ENCODE results near the gene RANBP1. TPM values are rescaled to one million over a fixed set of nuclear protein-coding genes. Genes with fewer than 3 reads are reported as not detected.

Gene RANBP1
- total and polyA plus RNA-seq, 2 of the 8 experiments (the other 6 are each of a cell fraction or from before 2014, with no cell fraction given): 343 to 484 TPM

GRCh38 chr22:20176421-20177085 lies 60.6 kb downstream of the RANBP1 start:
- H3K23me2 ChIP-seq (ENCODE audit: low read depth, low read length): no peaks in the 10 kb centered on the region
- WGBS, 2 experiments (ENCODE audit: extremely low coverage in 1 of 2, insufficient coverage in 1 of 2, insufficient read length in 1 of 2, insufficient replicate concordance in 2 of 2, low coverage in 1 of 2, low lambda C conversion rate in 2 of 2, missing lambda C conversion rate in 1 of 2): 92% methylated on average over 17 of the region's 17 CpGs; no CpG with 5 or more reads in 1 of the 2 experiments
- no peaks in the 10 kb centered on the region for H3K79me2 ChIP-seq (ENCODE audit: control insufficient read depth in 1 of 2, insufficient read depth in 2 of 2, low read length in 2 of 2)
- H2BK15ac ChIP-seq (ENCODE audit: low read length): no peak overlapping the region
- ChIA-PET CTCF (ENCODE audit: partially characterized antibody) (interaction anchor here (0.8 to 4.6 kb wide), 9 partner anchors 10 to 108 kb away, joined by 3 to 22 read pairs (median 11); no protein-coding TSS in a partner anchor), POLR2A (ENCODE audit: partially characterized antibody) (interaction anchor here (1.7 kb wide), 1 partner anchor 63 kb away, joined by 3 read pairs; no protein-coding TSS in a partner anchor)
- no peaks in the 10 kb centered on the region for H4K20me1 ChIP-seq (replicated peaks in 1 of 2; ENCODE audit: control insufficient read depth in 1 of 2, insufficient read depth in 2 of 2, low read length in 2 of 2)
- no peak overlapping the region for H3K23ac ChIP-seq (ENCODE audit: insufficient read length)
- FAIRE-seq: no peak
- DNase-seq (ENCODE audit: low read depth in 1 of 2, low spot score in 2 of 2): no peak
- no peak overlapping the region for H2BK12ac ChIP-seq (ENCODE audit: low read depth, low read length)
- no peak overlapping the region for H4K91ac ChIP-seq (replicated peaks; ENCODE audit: insufficient read length, low read length)
- H3K4ac ChIP-seq (replicated peaks; ENCODE audit: insufficient read length, low read depth, low read length): no peak overlapping the region
- H3K4me2 ChIP-seq (ENCODE audit: insufficient read depth in 1 of 2, low read depth in 2 of 2, low read length in 2 of 2): no peak overlapping the region
- TF ChIP-seq RAD21 (IDR thresholded peaks at IDR 0.05 in 1 of 2, conservative IDR thresholded peaks at IDR 0.05 in 1 of 2; ENCODE audit: low read depth in 2 of 2, low read length in 2 of 2): no peak
- TF ChIP-seq MAX (IDR thresholded peaks at IDR 0.05): no peak
- TF ChIP-seq CEBPB (IDR thresholded peaks at IDR 0.05; ENCODE audit: low read depth, low read length): no peak
- TF ChIP-seq CHD2 (IDR thresholded peaks at IDR 0.05; ENCODE audit: low read length): no peak
- no peak for TF ChIP-seq HDAC6 (IDR thresholded peaks at IDR 0.05; ENCODE audit: low read depth, low read length)
- no peak for TF ChIP-seq E2F6 (IDR thresholded peaks at IDR 0.05)
- no peak for TF ChIP-seq RFX5 (IDR thresholded peaks at IDR 0.05; ENCODE audit: borderline replicate concordance, low read depth, low read length)
- no peak overlapping the region for H3K14ac ChIP-seq (ENCODE audit: insufficient read length)
- H2AFZ ChIP-seq (ENCODE audit: low read length): no peak overlapping the region
- H3K27ac ChIP-seq (ENCODE audit: low read depth, low read length): no peak overlapping the region
- no peak overlapping the region for H3K18ac ChIP-seq (ENCODE audit: extremely low read depth, low read length)
- no peak overlapping the region for H2BK5ac ChIP-seq (ENCODE audit: low read depth, low read length)
- peaks cover 0 to 8% (median 0%) of the 10 kb centered on the region in 4 experiments; a peak in 2 of 7 replicates for H3K4me1 ChIP-seq (replicated peaks in 1 of 4; ENCODE audit: control insufficient read depth in 3 of 4, insufficient read depth in 4 of 4, low read length in 3 of 4)
- H3K4me3 ChIP-seq (ENCODE audit: extremely low read depth in 1 of 4, insufficient read depth in 2 of 4, low read depth in 3 of 4, low read length in 4 of 4): no peak overlapping the region
- no peak overlapping the region for H3K56ac ChIP-seq (replicated peaks; ENCODE audit: insufficient read length, low read depth, low read length)
- H3K79me1 ChIP-seq (ENCODE audit: low read depth, low read length): no peaks in the 10 kb centered on the region
- H4K8ac ChIP-seq (ENCODE audit: extremely low read depth, insufficient read depth, low read length): no peak overlapping the region; the same call in 1 of the 2 replicates
- H3K9ac ChIP-seq (replicated peaks in 1 of 4; ENCODE audit: extremely low read depth in 1 of 4, low read depth in 3 of 4, low read length in 3 of 4): no peak overlapping the region
- H4K5ac ChIP-seq (ENCODE audit: insufficient read length, low read depth, low read length): no peak overlapping the region
- no peak overlapping the region for H2AK5ac ChIP-seq (ENCODE audit: low read depth, low read length)
- H3K27me3 ChIP-seq (replicated peaks in 1 of 4; ENCODE audit: control insufficient read depth in 3 of 4, extremely low read depth in 1 of 4, insufficient read depth in 3 of 4, low read length in 3 of 4): no peaks in the 10 kb centered on the region
- H2BK120ac ChIP-seq (replicated peaks; ENCODE audit: low read depth, low read length): no peak overlapping the region
- no peak overlapping the region for H2BK20ac ChIP-seq (ENCODE audit: low read length)
- no peaks in the 10 kb centered on the region for H3K36me3 ChIP-seq (ENCODE audit: control insufficient read depth in 2 of 4, insufficient read depth in 4 of 4, low read length in 3 of 4)
- no peaks in the 10 kb centered on the region for H3K9me3 ChIP-seq (ENCODE audit: insufficient read depth in 2 of 2, low read depth in 1 of 2, low read length in 1 of 2)

Measured in H1 (cell line).